Measurements from ENCODE around the gene KRTAP19-4.

Gene KRTAP19-4, protein sequence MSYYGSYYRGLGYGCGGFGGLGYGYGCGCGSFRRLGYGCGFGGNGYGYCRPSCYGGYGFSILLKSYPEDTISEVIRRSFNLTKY

GRCh38 chr21:30497065-30497464, at the start of gene KRTAP19-4:
TSS of gene KRTAP19-4 (minus strand) at chr21:30497165. CDS start at chr21:30497110, 55 bp downstream.
- no peak for DNase-seq

DNA sequence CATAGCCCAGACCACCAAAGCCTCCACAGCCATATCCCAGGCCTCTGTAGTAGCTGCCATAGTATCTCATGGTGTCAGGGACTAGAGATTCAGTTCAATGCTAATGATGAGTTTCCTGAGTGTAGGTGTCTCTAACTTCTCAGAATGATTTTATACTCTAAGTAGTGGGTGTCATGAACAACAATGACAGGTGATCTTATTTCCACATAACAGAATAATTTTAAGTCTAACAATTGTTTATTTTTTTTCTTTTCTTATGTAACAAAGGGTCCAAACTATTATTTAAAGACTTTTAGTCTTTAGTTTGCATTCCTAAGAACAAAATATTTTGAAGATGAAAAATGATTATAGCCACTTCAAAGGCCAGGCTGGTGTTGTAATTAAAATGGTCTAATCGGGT, 44.8 kb upstream of the KRTAP19-4 start, which contains the start of gene KRTAP19-6:
KRTAP19-6 (minus strand) TSS at position 101 of the 400 bp plus-strand sequence; CDS start at position 70, 31 bp downstream.
- DNase-seq: no peak

GRCh38 chr21:30518876-30519275, 21.9 kb upstream of the KRTAP19-4 start:
- no peak for DNase-seq

DNA sequence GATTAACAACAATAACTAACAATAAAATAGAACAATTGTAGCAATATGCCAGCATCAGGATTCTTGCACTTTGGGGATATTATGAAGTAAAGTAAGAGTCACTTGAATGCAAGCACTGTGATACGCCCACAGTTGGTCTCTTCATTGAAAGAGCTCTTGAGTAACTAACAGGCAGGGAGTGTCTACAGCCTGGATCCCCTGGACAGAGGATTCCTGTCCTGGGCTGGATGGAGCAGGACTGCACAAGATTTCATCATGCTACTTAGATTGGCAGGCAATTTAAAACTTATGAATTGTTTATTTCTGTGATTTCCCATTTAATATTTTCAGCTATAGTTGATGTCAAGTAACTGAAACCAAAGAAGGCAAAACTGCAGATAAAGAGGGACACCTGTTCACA, 18.7 kb upstream of the KRTAP19-4 start:
- DNase-seq: no peak

DNA sequence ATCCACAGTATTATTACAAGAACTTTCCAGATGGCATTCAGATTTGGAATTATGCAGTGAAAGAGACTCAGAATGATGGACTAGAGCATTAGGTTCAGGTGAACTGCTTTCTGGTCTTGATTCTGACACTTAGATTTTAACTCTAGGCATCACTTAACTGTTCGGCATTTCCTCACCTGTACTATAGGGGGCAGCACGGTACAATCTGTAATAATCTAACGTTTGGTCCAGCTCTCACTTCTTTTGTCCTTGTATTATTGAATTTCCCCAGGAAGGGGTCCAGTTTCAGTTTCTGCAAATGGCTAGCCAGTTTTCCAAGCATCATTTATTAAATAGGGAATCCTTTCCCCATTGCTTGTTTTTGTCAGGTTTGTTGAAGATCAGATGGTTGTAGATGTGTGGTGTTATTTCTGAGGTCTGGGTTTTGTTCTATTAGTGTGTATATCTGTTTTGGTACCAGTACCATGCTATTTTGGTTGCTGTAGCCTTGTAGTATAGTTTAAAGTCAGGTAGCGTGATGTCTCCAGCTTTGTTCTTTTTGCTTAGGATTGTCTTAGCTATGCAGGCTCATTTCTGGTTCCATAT, 8.7 kb upstream of the KRTAP19-4 start:
- peak; percentile 2 for DNase-seq

DNA sequence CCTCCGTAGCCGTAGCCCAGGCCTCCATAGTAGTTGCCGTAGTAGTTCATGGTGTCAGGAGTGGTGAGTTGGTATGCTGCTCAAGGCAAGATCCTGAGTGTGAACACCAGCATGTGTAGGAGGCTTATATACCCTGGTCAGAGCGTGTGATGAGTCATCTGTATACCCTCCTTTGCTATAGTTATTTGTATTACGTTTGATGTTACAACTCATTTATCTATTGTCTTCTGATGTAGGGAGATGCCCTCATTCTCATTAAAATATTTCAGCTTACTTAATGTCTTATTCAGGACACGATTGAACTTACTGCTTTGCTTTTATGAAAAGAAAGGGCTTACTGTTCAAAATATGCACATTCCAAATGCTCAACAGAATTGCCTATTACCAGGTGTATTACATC, 5.1 kb upstream of the KRTAP19-4 start, which contains the start of gene KRTAP19-5:
KRTAP19-5 (minus strand) TSS at position 101 of the 400 bp plus-strand sequence; CDS start at position 50, 51 bp downstream.
- no peak for DNase-seq

DNA sequence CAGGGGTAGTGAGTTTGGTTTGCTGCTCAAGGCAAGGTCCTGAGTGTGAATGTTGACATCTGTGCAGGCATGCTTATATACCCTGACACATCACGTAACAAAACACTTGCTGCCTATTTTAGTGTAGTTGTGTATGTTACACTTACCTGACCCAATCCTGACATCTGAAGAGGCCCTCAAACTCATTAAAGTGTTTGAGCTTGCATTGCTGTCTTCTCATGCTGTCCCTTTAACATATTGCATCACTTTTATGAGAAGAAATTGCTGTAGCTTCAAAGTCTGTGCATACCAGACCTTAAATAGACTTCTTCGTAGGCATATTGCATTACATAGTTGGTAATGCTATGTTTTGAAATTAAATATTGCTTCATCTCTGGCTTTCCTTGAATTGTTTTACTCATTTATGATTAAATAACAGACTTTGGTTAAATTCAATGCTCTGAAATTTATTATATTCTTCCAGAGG, 5.0 kb downstream of the KRTAP19-4 start, which contains the start of gene KRTAP19-3:
KRTAP19-3 (minus strand) TSS at position 51 of the 466 bp plus-strand sequence. CDS start 56 bp downstream, outside the sequence.
- DNase-seq: no peak

DNA sequence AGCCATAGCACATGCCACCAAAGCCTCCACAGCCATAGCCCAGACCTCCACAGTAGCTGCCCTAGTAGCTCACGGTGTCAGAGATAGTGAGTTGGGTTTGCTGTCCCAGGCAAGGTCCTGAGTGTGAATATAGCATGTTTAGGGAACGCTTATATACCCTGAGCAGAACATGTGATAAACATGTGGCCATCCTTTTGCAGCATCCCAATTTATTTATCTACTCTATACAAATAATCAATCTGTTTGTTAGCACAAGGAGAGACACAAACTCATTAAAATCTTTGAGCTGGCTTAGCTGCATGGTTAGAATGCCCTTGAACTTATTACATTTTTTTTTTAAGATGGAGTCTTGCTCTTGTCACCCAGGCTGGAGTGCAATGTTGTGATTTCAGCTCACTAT, 9.6 kb downstream of the KRTAP19-4 start, which contains the start of gene KRTAP19-2:
KRTAP19-2 (minus strand) TSS at position 101 of the 400 bp plus-strand sequence; CDS start at position 13, 88 bp downstream.
- no peak for DNase-seq

DNA sequence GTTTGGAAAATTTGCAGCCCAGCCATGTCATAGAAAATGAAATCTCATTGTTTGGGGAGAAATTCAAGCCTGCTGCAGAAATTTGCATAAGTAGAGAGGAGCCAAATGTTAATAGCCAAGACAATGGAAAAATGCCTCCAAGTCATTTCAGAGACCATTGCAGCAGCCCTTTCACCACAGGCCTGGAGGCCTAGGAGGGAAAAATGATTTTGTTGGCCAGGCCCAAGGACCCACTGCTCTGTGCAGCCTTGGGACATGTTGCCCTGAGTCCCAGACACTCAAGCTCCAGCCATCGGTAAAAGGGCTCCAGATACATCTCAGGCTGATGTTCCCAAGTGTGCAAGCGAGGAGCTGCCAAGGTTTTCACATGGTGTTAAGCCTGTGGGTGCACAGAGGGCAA, 10.8 kb downstream of the KRTAP19-4 start:
- no peak for DNase-seq

- no peak for DNase-seq
These were observed 14.8 kb downstream of the KRTAP19-4 start for GRCh38 chr21:30482130-30482529.

DNA sequence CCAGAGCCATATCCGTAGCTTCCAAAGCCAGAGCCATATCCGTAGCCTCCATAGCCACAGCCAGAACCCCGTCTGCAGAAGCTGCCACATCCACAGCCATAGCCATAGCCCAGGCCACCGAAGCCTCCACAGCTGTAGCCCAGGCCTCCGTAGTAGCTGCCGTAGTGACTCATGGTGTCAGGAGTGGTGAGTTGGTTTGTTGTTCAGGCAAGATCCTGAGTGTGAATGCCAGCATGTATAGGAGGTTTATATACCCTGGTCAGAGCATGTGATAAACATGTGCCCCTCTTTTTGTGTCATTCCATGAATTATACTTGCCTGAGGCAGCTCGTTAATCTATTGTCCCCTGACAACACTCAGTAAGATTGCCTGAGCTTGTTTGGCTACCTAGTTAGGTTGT, 16.8 kb downstream of the KRTAP19-4 start, which contains the start of gene KRTAP19-1:
KRTAP19-1 (minus strand) TSS at position 223 of the 400 bp plus-strand sequence; CDS start at position 173, 50 bp downstream.
- DNase-seq: peak; percentile 5

DNA sequence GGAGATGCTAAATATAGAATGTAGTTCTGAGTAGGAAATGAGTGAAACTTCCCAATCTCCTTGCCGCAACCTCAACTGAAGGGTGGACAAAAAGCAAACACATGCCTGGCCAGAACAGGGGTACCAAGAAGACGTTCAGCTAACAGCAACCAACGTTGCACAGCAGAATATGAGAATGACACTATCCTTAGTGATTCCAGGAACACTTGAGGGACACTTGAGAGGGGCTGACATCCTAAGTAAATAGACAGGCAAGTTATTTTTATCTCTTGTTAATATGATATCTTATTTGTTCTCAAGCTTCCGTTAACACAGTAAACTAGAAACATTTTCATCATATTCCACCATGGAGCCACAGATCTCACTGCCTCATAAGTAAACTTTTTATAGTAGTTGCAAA, 17.7 kb downstream of the KRTAP19-4 start:
- no peak for DNase-seq

DNA sequence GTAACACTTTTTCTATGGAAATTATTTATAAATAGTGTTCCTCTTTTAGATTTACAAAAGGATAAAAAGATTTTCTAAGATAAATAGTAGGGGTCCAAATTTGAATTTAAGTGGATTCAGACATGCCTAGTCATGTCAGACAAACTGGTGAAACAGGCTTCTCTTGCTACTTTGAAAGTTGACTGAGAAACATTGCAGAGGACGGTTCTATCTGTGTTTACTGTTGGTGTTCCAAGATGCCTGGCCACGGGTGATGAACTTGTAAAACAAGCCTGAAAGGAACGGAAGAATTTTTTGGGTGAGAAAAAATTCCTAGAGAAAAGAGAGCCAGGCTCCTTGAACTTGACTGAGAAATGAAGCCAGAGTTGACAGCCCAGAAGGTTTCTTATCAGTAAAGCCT, 19.0 kb downstream of the KRTAP19-4 start:
- DNase-seq: peak; percentile 16

DNA sequence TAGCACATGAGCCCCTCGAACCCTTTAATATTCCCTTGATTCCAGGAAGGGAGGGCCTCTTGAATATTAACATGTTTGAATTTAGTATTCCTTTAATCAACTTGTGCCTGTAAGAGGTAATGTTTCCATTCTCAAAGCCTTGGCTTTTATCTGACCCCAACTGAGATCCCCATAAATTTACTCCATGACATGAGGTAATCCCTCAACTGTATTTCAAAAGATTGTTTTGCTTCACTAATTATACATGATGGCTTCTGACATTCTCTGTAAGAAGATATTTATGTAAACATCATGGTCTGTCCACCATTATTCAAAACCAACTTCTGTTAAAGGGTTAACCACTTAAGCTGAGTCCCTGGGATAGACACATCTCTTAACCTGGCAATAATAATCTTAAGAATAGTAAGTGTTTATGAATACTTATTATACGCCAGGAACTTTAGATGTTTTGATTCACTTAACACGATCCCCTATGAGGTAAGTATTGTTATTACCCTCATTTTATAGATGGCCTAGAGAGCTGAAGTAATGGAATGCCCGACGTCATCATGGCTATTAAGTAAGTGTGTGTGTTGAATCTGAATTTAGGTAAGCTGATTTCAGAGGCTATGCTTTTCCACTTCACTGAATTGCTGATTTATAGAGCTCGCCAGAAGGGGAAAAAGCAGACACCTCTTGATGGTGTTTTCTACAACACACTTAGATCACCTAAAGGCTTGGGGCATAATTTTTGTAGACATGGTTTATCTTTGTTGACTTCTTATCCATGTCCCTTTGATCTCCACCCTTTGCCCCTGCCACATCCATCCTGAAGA, 27.9 kb downstream of the KRTAP19-4 start:
- no peak for DNase-seq

- no peak for DNase-seq
These were observed 33.3 kb downstream of the KRTAP19-4 start for GRCh38 chr21:30463713-30464112.

- no peak for DNase-seq
These were observed 48.5 kb downstream of the KRTAP19-4 start for GRCh38 chr21:30448514-30448913.

DNA sequence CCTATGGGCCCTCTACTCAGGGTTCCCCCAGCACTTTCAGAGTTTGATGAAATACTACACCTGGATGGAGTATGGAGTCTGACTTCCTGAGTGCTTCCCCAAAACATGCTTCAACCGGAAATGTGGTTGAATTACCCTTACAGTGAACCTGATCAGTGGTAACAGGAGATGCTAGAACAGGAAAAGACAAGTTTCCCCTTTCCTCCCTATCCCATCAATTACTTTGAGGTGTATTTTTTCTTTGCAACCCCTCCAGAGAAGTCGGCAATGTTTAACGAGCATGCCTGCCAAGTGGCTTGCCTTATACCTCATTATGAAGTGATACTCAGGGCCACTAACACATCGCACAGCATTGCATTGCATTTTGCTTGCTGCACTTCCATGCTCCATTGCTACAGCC, 49.9 kb downstream of the KRTAP19-4 start:
- no peak for DNase-seq

All from NCI-H146 (cell line).